Right lobe of liver (tissue), 4 donors: ENCODE results near the gene ENO4.
A peak's percentile ranks its signal among the peaks of the same experiment; 100 is the strongest.

ENCODE experiments used
- CTCF ChIP-seq, 4 donors: fragments of 200-600 bp in 3 of 4; fragments of 450-650 bp in 1 of 4; IDR thresholded peaks; one replicate each; pipeline versions ENCODE4 v1.5.1 to v1.8.0; 2016 to 2022; ENCODE audit warnings: antibody characterized with exemption in 4 of 4, mild to moderate bottlenecking in 2 of 4
- POLR2A ChIP-seq: fragments of 450-650 bp; IDR thresholded peaks from one replicate; pipeline ENCODE4 v1.6.1; 2017; ENCODE audit warnings: antibody characterized with exemption, mild to moderate bottlenecking
- donor health status: DM: no; HTN: no; CAD: no.
- donor health status: DM: no; HTN: no; CAD: no.
- donor health status: DM: no; HTN: yes; CAD: no.

GRCh38 chr10:116912162-116912561, 62.9 kb downstream of the ENO4 start:
- TF ChIP-seq CTCF (IDR thresholded peaks at IDR 0.05) = peak in 1 of 4 donors; percentile 4
- no peak for TF ChIP-seq POLR2A
